Heart right ventricle (tissue), 16 donors: ENCODE measurements around the gene VPS9D1. TPM values are rescaled to one million over a fixed set of nuclear protein-coding genes. Genes with fewer than 3 reads are reported as not detected.
A peak's percentile ranks its signal among the peaks of the same experiment; 100 is the strongest.

Source experiments
- ATAC-seq, 8 donors: fragments of 200-7000 bp; cut with Tn5 transposase; one replicate each; pipeline ENCODE4 v1.9.1; 2020; ENCODE audit warnings: mild to moderate bottlenecking in 8 of 8, moderate library complexity in 8 of 8, moderate number of reproducible peaks in 1 of 8
- DNase-seq, 2 donors: peaks; one replicate each; pipeline ENCODE4 v3.0.0-alpha.2; 2020
- H3K27ac ChIP-seq, 10 donors: fragments of 200-600 bp; sonication (generic) in 2 of 10; one replicate each; pipeline versions ENCODE4 v1.5.0 to v1.8.0; 2020 to 2022; ENCODE audit warnings: mild to moderate bottlenecking in 3 of 10
- H3K27me3 ChIP-seq, 7 donors: fragments of 200-600 bp; one replicate each; pipeline ENCODE4 v1.8.0; 2021 to 2022; ENCODE audit warnings: mild to moderate bottlenecking in 2 of 7
- H3K36me3 ChIP-seq, 9 donors: fragments of 200-600 bp; sonication (generic) in 1 of 9; one replicate each; pipeline versions ENCODE4 v1.5.0 to v1.8.0; 2020 to 2022; ENCODE audit warnings: mild to moderate bottlenecking in 2 of 9
- H3K4me1 ChIP-seq, 9 donors: fragments of 200-600 bp; sonication (generic) in 1 of 9; one replicate each; pipeline versions ENCODE4 v1.5.0 to v1.8.0; 2020 to 2022; ENCODE audit warnings: mild to moderate bottlenecking in 4 of 9
- H3K4me3 ChIP-seq, 10 donors: fragments of 200-600 bp; sonication (generic) in 2 of 10; one replicate each; pipeline versions ENCODE4 v1.5.0 to v1.8.0; 2020 to 2022; ENCODE audit warnings: mild to moderate bottlenecking in 7 of 10, moderate library complexity in 2 of 10
- H3K9me3 ChIP-seq, 11 donors: fragments of 200-600 bp in 10 of 11; sonication (generic) in 2 of 11; one replicate each; pipeline versions ENCODE4 v1.5.0 to v1.8.0; 2013 to 2022; ENCODE audit warnings: mild to moderate bottlenecking in 2 of 11, control low read depth in 1 of 11, moderate library complexity in 1 of 11
- CTCF ChIP-seq, 9 donors: fragments of 200-600 bp; sonication (generic) in 2 of 9; IDR thresholded peaks; one replicate each; pipeline versions ENCODE4 v1.5.0 to v1.8.0; 2021 to 2022; ENCODE audit warnings: antibody characterized with exemption in 9 of 9, mild to moderate bottlenecking in 5 of 9, moderate library complexity in 1 of 9
- WGBS, 2 donors: extraction: QIAGEN DNeasy Blood & Tissue Kit; methylation state at CpG; one replicate each; pipeline ENCODE4 v1.1.7; 2013; ENCODE audit warnings: inconsistent platforms in 1 of 2; 5-methylcytosine and 5-hydroxymethylcytosine counted together
- intact Hi-C, 10 donors: fragments of 100-400 bp; cut with DNase I; formaldehyde crosslinking; loops; one replicate each; pipeline versions ENCODE4 v1.11.1 to v1.14.2; 2022
- polyA plus RNA-seq, 2 donors: library from polyadenylated mRNA; stranded (reverse); fragments of 200-250 nt; gene quantifications; one replicate each; pipeline ENCODE4 v1.2.3, GENCODE V29; 2013
- total RNA-seq, 10 donors: library from RNA; stranded (reverse); fragmentation: NEBNext Ultra II Directional in 3 of 10; extraction: Animal tissue kit (Norgen Biotek cat#: 25700) in 3 of 10; gene quantifications; one replicate each; pipeline versions ENCODE4 v1.2.1 to v1.2.4, GENCODE V29; 2021 to 2023
- donor health status: Arrhythmogenic right ventricular cardiomyopathy.
- donor health status: ischemic (EF 13 %, LVEDD 7.1; RV severe dilation, severe dysfunction).
- donor health status: healthy with polysubstance abuse.
- donor health status: DM: no; HTN: yes; CAD: no.
- donor health status: DM: no; HTN: no; CAD: no.
- donor health status: ischemic (EF 25% LVEDD 6.9; RV normal size, moderate dysfunction).
- donor health status: ischemic (EF 25% LVEDD 5.7; RV mildly dilated, moderate dysfunction).
- donor health status: healthy.
- donor health status: DM: yes; HTN: yes; CAD: no.
- donor health status: Ischemic cardiomyopathy.
- donor health status: ischemic (EF 35%, LVEDD 5.7; RV mildly dilated, moderate dysfunction).
- donor health status: nonischemic (EF 11% LVEDD 7.7; RV severe dilation, severe dysfunction).
- donor health status: DM: yes; HTN: yes; CAD: no.
- donor health status: PGD.
- donor health status: ischemic (EF 29% LVEDD 5.4; RV normal size, mild dysfunction).
- donor health status: nonischemic (EF 23%, LVEDD 6.1; RV moderate dilation, normal function).

VPS9D1 gene
- total and polyA plus RNA-seq, 12 donors = 7.0 to 41.0 (median 11.8) TPM

GRCh38 chr16:89764711-89765201 lies 44.1 kb upstream of the VPS9D1 start:
- intact Hi-C loops = loop anchor here in 1 of 10 donors (2.0 to 5.0 kb wide), 2 partner anchors 317 to 334 kb away; no protein-coding TSS in a partner anchor
- H3K27ac ChIP-seq = peak overlapping the region in 2 of 10 donors; percentile 35 to 87
- no peak for TF ChIP-seq CTCF (IDR thresholded peaks at IDR 0.05)
- ATAC-seq (peak in 7 of 8 donors; percentile 51 to 82 (median 72)), DNase-seq (peak in 1 of 2 donors; percentile 26)
- 84 to 92% methylated on average over 18 of the region's 18 CpGs for whole genome bisulfite sequencing, 2 donors
- peaks cover 0 to 21% (median 0%) of the 10 kb centered on the region in 9 donors for H3K36me3 ChIP-seq
- no peaks in the 10 kb centered on the region for H3K9me3 ChIP-seq
- peaks cover 0 to 34% (median 0%) of the 10 kb centered on the region in 9 donors for H3K4me1 ChIP-seq
- peak overlapping the region in 3 of 10 donors; percentile 5 to 46 (median 15) for H3K4me3 ChIP-seq
- no peaks in the 10 kb centered on the region for H3K27me3 ChIP-seq

DNA sequence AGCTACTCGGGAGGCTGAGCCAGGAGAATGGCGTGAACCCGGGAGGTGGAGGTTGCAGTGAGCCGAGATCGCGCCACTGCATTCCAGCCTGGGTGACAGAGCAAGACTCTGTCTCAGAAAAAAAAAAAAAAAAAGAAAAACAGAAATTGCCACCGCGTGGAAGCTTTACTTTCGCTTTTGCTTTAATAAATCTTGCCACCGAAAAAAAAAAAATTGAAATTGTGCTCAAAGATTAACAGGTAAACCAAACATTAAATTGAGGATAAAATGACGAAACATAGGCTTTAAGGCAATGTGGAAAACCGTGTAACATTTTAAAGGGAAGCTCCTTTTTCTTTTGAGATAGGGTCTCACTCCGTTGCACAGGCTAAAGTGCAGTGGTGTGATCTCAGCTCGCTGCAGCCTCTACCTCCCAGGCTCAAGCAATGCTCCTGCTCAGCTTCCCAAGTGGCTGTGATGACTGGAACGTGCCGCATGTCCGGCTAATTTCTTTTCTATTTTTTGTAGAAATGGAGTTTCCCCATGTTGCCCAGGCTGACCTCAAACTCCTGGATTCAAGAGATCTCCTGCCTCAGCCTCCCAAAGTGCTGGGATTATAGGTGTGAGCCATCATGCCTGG lies 40.7 kb upstream of the VPS9D1 start:
- H3K27ac ChIP-seq = peak overlapping the region in 1 of 10 donors; percentile 74
- 88 to 90% methylated on average over 17 of the region's 17 CpGs for WGBS, 2 donors
- intact Hi-C loops = loop anchor here in 1 of 10 donors (5.0 kb wide), 1 partner anchor 314 kb away; no protein-coding TSS in a partner anchor
- H3K9me3 ChIP-seq = no peaks in the 10 kb centered on the region
- peaks cover 0 to 34% (median 0%) of the 10 kb centered on the region in 9 donors for H3K4me1 ChIP-seq
- DNase-seq (no peak), ATAC-seq (no peak)
- peak overlapping the region in 2 of 10 donors; percentile 8 to 44 for H3K4me3 ChIP-seq
- no peaks in the 10 kb centered on the region for H3K27me3 ChIP-seq
- peaks cover 0 to 37% (median 0%) of the 10 kb centered on the region in 9 donors for H3K36me3 ChIP-seq
- no peak for TF ChIP-seq CTCF (IDR thresholded peaks at IDR 0.05)

DNA sequence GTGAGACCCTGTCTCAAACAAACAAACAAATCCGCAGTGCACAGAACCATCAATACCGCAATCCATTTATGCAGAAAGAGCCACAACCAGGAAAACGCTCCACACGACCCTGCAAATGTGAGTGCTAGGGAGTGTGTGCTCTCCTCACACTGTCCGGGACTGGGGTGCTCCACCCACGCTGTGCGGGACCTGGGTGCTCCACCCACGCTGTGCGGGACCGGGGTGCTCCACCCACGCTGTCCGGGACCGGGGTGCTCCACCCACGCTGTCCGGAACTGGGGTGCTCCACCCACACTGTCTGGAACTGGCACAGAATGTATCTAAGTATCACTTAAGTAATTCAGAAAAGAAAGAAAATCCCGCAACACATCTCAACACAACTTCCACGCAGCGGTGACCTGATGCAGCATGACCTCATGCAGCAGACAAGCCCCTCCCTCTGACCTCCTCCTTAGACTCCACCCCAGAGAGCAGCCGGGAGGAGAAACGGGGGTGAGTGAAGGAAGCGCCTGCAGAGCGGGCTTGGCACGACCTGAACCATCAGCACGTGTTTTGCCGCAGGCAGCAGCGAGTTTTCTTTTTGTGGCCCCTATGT lies 39.1 kb upstream of the VPS9D1 start:
- H3K36me3 ChIP-seq = peaks cover 0 to 45% (median 0%) of the 10 kb centered on the region in 9 donors
- H3K27ac ChIP-seq = no peak overlapping the region
- H3K9me3 ChIP-seq = no peaks in the 10 kb centered on the region
- DNase-seq (no peak), ATAC-seq (peak in 2 of 8 donors; percentile 7 to 41)
- no peak overlapping the region for H3K4me3 ChIP-seq
- TF ChIP-seq CTCF (IDR thresholded peaks at IDR 0.05) = no peak
- H3K27me3 ChIP-seq = no peaks in the 10 kb centered on the region
- H3K4me1 ChIP-seq = peaks cover 0 to 27% (median 0%) of the 10 kb centered on the region in 9 donors
- WGBS, 2 donors = 80 to 85% methylated on average over 26 of the region's 26 CpGs
- intact Hi-C loops = loop anchor here in 4 of 10 donors (5.0 to 10.0 kb wide), 6 partner anchors 95 to 313 kb away; partner anchors contain the start of gene SPG7 (in 1 of the 4)

DNA sequence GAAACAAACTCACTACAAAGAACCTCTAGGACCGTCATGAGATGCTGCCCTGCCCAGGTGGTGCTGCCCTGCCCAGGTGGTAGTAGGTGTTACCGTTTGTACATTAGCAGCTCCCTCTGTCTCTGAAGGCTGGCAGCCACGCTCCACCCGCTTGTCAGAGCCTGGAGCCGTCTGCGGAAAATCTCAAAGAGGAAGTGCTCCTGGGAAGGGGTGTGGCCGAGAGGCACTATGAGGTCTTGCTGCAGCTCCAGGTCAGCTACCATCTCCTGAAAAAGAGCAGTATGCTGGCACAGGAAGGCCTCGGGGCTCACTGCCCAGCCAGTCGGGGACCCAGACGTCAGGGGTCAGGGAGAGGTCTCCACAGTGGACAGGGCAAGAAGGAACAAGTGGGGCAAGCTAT lies 28.9 kb upstream of the VPS9D1 start:
- H3K9me3 ChIP-seq = no peaks in the 10 kb centered on the region
- H3K4me1 ChIP-seq = peaks cover 0 to 4% (median 0%) of the 10 kb centered on the region in 9 donors
- WGBS, 2 donors = 65 to 73% methylated on average over 10 of the region's 10 CpGs
- peaks cover 0 to 44% (median 0%) of the 10 kb centered on the region in 9 donors for H3K36me3 ChIP-seq
- no peak overlapping the region for H3K4me3 ChIP-seq
- peak in 4 of 8 donors; percentile 30 to 55 (median 34) for ATAC-seq
- intact Hi-C loops = loop anchor here in 6 of 10 donors (5.0 to 10.0 kb wide), 5 partner anchors 48 to 922 kb away; no protein-coding TSS in a partner anchor
- TF ChIP-seq CTCF (IDR thresholded peaks at IDR 0.05) = no peak
- H3K27me3 ChIP-seq = no peaks in the 10 kb centered on the region
- peak in 1 of 2 donors; percentile 26 for DNase-seq
- no peak overlapping the region for H3K27ac ChIP-seq
